HEK293 (cell line): ENCODE measurements around the gene IFI30.
A peak's percentile ranks its signal among the peaks of the same experiment; 100 is the strongest.

Source experiments
- KLF1 ChIP-seq: fragments of 450-650 bp; formaldehyde crosslinking; IDR thresholded peaks from 2 replicates; pipeline ENCODE4 v1.5.1; 2016; ENCODE audit warnings: missing biosample characterization, missing genetic modification characterization
- KLF16 ChIP-seq: fragments of 450-650 bp; formaldehyde crosslinking; IDR thresholded peaks from 2 replicates; pipeline ENCODE4 v1.5.1; 2017; ENCODE audit warnings: missing biosample characterization, missing genetic modification characterization
- KLF8 ChIP-seq: fragments of 450-650 bp; formaldehyde crosslinking; IDR thresholded peaks from 2 replicates; pipeline ENCODE4 v1.5.1; 2016; ENCODE audit warnings: missing biosample characterization, missing genetic modification characterization
- KLF9 ChIP-seq: fragments of 450-650 bp; formaldehyde crosslinking; IDR thresholded peaks from 2 replicates; pipeline ENCODE4 v1.5.1; 2016; ENCODE audit warnings: missing biosample characterization, missing genetic modification characterization, low read depth
- MYNN ChIP-seq: fragments of 450-650 bp; formaldehyde crosslinking; IDR thresholded peaks from 2 replicates; pipeline ENCODE4 v1.5.1; 2016; ENCODE audit warnings: missing biosample characterization, missing genetic modification characterization, borderline replicate concordance
- PRDM10 ChIP-seq: fragments of 450-650 bp; formaldehyde crosslinking; IDR thresholded peaks from 2 replicates; pipeline ENCODE4 v1.5.1; 2016; ENCODE audit warnings: missing biosample characterization, missing genetic modification characterization
- PRDM4 ChIP-seq: fragments of 450-650 bp; formaldehyde crosslinking; IDR thresholded peaks from 2 replicates; pipeline ENCODE4 v1.5.1; 2017; ENCODE audit warnings: missing biosample characterization, missing genetic modification characterization
- SP7 ChIP-seq: fragments of 450-650 bp; formaldehyde crosslinking; IDR thresholded peaks from 2 replicates; pipeline ENCODE4 v1.5.1; 2016; ENCODE audit warnings: missing biosample characterization, missing genetic modification characterization
- ZBTB20 ChIP-seq: fragments of 450-650 bp; formaldehyde crosslinking; IDR thresholded peaks from 2 replicates; pipeline ENCODE4 v1.5.1; 2016; ENCODE audit warnings: missing biosample characterization, missing genetic modification characterization
- ZEB2 ChIP-seq: fragments of 450-650 bp; formaldehyde crosslinking; IDR thresholded peaks from 2 replicates; pipeline ENCODE4 v1.5.1; 2016; ENCODE audit warnings: missing biosample characterization, missing genetic modification characterization
- ZFHX2 ChIP-seq: fragments of 450-650 bp; formaldehyde crosslinking; conservative IDR thresholded peaks from 2 replicates; pipeline ENCODE4 v1.5.1; 2016; ENCODE audit warnings: missing biosample characterization, missing genetic modification characterization
- ZNF10 ChIP-seq: fragments of 450-650 bp; formaldehyde crosslinking; IDR thresholded peaks from 2 replicates; pipeline ENCODE4 v1.5.1; 2017; ENCODE audit warnings: missing biosample characterization, missing genetic modification characterization
- ZNF132 ChIP-seq: fragments of 450-650 bp; formaldehyde crosslinking; IDR thresholded peaks from 2 replicates; pipeline ENCODE4 v1.5.1; 2017; ENCODE audit warnings: missing biosample characterization, missing genetic modification characterization, borderline replicate concordance
- ZNF214 ChIP-seq: fragments of 450-650 bp; formaldehyde crosslinking; IDR thresholded peaks from 2 replicates; pipeline ENCODE4 v1.5.1; 2017; ENCODE audit warnings: missing biosample characterization, mild to moderate bottlenecking, missing genetic modification characterization, borderline replicate concordance
- ZNF24 ChIP-seq: fragments of 450-650 bp; formaldehyde crosslinking; IDR thresholded peaks from 2 replicates; pipeline ENCODE4 v1.5.1; 2016; ENCODE audit warnings: missing biosample characterization, missing genetic modification characterization
- ZNF292 ChIP-seq: fragments of 450-650 bp; formaldehyde crosslinking; IDR thresholded peaks from 2 replicates; pipeline ENCODE4 v1.5.1; 2016; ENCODE audit warnings: low read depth, missing biosample characterization, missing genetic modification characterization, borderline replicate concordance
- ZNF391 ChIP-seq: fragments of 450-650 bp; formaldehyde crosslinking; IDR thresholded peaks from 2 replicates; pipeline ENCODE4 v1.5.1; 2016; ENCODE audit warnings: low read depth, missing biosample characterization, missing genetic modification characterization, borderline replicate concordance
- ZNF398 ChIP-seq: fragments of 450-650 bp; formaldehyde crosslinking; IDR thresholded peaks from 2 replicates; pipeline ENCODE4 v1.5.1; 2017; ENCODE audit warnings: missing biosample characterization, missing genetic modification characterization
- ZNF510 ChIP-seq: fragments of 450-650 bp; formaldehyde crosslinking; IDR thresholded peaks from 2 replicates; pipeline ENCODE4 v1.5.1; 2018; ENCODE audit warnings: mild to moderate bottlenecking, missing genetic modification characterization, missing biosample characterization; ENCODE audit not compliant: insufficient replicate concordance
- ZNF600 ChIP-seq: fragments of 450-650 bp; formaldehyde crosslinking; IDR thresholded peaks from 2 replicates; pipeline ENCODE4 v1.5.1; 2016; ENCODE audit warnings: missing biosample characterization, missing genetic modification characterization
- ZNF843 ChIP-seq: fragments of 450-650 bp; formaldehyde crosslinking; IDR thresholded peaks from 2 replicates; pipeline ENCODE4 v1.5.1; 2016; ENCODE audit warnings: missing biosample characterization, missing genetic modification characterization
- TF ChIP-seq, protein P1 (sequence below): fragments of 450-650 bp; formaldehyde crosslinking; IDR thresholded peaks from 2 replicates; pipeline ENCODE4 v1.5.1; 2016; ENCODE audit warnings: missing biosample characterization, missing genetic modification characterization
- TF ChIP-seq, protein P2 (sequence below): fragments of 450-650 bp; formaldehyde crosslinking; IDR thresholded peaks from 2 replicates; pipeline ENCODE4 v1.5.1; 2016; ENCODE audit warnings: missing biosample characterization, missing genetic modification characterization, low read depth
- TF ChIP-seq, protein P3 (sequence below): sonication (generic); formaldehyde crosslinking; IDR thresholded peaks from 2 replicates; pipeline ENCODE4 v1.8.1; 2022; ENCODE audit warnings: mild to moderate bottlenecking, moderate library complexity, missing genetic modification reagents

IFI30 gene

GRCh38 chr19:18173572-18174288, at the start of gene IFI30 (continued):
- TF ChIP-seq PRDM10 (tag by site-specific recombination) (peak; percentile 95), ZNF510 (tag by site-specific recombination) (no peak), ZBTB20 (tag by site-specific recombination) (peak; percentile 81), ZNF10 (tag by site-specific recombination) (peak; percentile 36; the same call in 1 of the 2 replicates), SP7 (tag by site-specific recombination) (peak; percentile 75), MYNN (tag by site-specific recombination) (no peak), ZNF391 (peak; percentile 74; the same call in 1 of the 2 replicates), PRDM4 (tag by site-specific recombination) (no peak), ZNF132 (no peak), ZNF398 (tag by site-specific recombination) (peak; percentile 88), ZNF214 (tag by site-specific recombination) (no peak), ZNF24 (no peak), ZNF600 (tag by site-specific recombination) (peak; percentile 56), ZFHX2 (tag by site-specific recombination) (peak; percentile 73), ZNF843 (tag by site-specific recombination) (no peak), KLF8 (tag by site-specific recombination) (peak; percentile 44), KLF9 (peak; percentile 94), KLF1 (tag by site-specific recombination) (peak; percentile 87), ZNF292 (tag by site-specific recombination) (no peak), ZEB2 (tag by site-specific recombination) (peak; percentile 63), KLF16 (tag by site-specific recombination) (peak; percentile 74)
- TF ChIP-seq, protein P1, sequence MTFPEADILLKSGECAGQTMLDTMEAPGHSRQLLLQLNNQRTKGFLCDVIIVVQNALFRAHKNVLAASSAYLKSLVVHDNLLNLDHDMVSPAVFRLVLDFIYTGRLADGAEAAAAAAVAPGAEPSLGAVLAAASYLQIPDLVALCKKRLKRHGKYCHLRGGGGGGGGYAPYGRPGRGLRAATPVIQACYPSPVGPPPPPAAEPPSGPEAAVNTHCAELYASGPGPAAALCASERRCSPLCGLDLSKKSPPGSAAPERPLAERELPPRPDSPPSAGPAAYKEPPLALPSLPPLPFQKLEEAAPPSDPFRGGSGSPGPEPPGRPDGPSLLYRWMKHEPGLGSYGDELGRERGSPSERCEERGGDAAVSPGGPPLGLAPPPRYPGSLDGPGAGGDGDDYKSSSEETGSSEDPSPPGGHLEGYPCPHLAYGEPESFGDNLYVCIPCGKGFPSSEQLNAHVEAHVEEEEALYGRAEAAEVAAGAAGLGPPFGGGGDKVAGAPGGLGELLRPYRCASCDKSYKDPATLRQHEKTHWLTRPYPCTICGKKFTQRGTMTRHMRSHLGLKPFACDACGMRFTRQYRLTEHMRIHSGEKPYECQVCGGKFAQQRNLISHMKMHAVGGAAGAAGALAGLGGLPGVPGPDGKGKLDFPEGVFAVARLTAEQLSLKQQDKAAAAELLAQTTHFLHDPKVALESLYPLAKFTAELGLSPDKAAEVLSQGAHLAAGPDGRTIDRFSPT (tag by site-specific recombination) = peak; percentile 73
- TF ChIP-seq, protein P2, sequence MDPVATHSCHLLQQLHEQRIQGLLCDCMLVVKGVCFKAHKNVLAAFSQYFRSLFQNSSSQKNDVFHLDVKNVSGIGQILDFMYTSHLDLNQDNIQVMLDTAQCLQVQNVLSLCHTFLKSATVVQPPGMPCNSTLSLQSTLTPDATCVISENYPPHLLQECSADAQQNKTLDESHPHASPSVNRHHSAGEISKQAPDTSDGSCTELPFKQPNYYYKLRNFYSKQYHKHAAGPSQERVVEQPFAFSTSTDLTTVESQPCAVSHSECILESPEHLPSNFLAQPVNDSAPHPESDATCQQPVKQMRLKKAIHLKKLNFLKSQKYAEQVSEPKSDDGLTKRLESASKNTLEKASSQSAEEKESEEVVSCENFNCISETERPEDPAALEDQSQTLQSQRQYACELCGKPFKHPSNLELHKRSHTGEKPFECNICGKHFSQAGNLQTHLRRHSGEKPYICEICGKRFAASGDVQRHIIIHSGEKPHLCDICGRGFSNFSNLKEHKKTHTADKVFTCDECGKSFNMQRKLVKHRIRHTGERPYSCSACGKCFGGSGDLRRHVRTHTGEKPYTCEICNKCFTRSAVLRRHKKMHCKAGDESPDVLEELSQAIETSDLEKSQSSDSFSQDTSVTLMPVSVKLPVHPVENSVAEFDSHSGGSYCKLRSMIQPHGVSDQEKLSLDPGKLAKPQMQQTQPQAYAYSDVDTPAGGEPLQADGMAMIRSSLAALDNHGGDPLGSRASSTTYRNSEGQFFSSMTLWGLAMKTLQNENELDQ (tag by site-specific recombination) = no peak
- TF ChIP-seq, protein P3, sequence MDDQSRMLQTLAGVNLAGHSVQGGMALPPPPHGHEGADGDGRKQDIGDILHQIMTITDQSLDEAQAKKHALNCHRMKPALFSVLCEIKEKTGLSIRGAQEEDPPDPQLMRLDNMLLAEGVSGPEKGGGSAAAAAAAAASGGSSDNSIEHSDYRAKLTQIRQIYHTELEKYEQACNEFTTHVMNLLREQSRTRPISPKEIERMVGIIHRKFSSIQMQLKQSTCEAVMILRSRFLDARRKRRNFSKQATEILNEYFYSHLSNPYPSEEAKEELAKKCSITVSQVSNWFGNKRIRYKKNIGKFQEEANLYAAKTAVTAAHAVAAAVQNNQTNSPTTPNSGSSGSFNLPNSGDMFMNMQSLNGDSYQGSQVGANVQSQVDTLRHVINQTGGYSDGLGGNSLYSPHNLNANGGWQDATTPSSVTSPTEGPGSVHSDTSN (CRISPR knock-in tag) = no peak
